Epithelial cell of esophagus (primary cell): ENCODE data around the gene KCNMA1.

Experiments used
- DNase-seq: peaks from one replicate; pipeline ENCODE4 v3.0.0; 2010; ENCODE audit warnings: low read depth
- H3K4me3 ChIP-seq: 2 replicates; pipeline ENCODE4 v1.5.1; 2011; ENCODE audit warnings: mild to moderate bottlenecking, low read length, control low read depth
- CTCF ChIP-seq: IDR thresholded peaks from 2 replicates; pipeline ENCODE4 v1.5.1; 2011; ENCODE audit warnings: low read depth, mild to moderate bottlenecking, low read length, control low read depth, inconsistent platforms; ENCODE audit not compliant: insufficient read depth; ENCODE audit errors: missing control alignments

The KCNMA1 gene

DNA sequence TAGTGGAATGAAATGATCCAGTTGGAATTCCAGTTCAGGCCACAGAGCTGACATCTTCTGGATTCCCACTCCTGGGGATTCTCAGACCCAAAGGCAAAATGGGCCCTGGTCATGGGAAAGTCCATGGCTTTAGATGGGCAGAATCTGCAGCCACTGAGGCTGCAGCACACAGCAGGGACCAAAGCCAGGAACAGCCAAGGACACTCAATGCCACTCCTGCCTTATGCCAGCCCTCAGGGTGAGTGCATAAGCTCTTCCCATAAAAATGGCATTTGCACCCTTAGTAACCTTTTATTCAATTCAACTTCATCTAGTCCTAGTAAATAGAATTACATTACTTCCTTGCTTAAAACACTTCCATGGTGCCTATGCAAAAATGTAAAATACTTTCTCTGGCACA is 274.4 kb downstream of the KCNMA1 start:
- no peak for TF ChIP-seq CTCF
- no peak overlapping the region for H3K4me3 ChIP-seq
- no peak for DNase-seq

DNA sequence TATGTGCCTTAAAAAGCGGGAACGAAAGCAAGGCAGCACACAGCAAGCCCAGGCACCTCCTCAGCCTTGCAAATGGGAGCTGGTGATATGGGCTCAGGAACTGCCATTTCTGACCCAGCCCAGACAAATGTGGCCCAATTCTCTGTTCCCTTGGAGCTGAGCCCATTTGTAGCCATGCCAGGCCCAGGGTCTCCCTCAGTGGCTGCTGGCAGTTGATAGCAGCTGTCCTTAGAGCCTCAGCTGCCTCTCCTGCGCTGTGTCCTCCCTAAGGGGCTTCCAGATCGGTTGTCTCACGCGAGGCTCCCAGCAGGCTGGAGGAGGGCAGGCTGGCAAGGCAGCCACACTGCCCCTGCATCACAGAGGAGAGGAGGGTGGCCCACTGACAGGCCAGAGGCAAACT is 275.8 kb downstream of the KCNMA1 start:
- H3K4me3 ChIP-seq, result no peak overlapping the region
- no peak for DNase-seq
- no peak for TF ChIP-seq CTCF

DNA sequence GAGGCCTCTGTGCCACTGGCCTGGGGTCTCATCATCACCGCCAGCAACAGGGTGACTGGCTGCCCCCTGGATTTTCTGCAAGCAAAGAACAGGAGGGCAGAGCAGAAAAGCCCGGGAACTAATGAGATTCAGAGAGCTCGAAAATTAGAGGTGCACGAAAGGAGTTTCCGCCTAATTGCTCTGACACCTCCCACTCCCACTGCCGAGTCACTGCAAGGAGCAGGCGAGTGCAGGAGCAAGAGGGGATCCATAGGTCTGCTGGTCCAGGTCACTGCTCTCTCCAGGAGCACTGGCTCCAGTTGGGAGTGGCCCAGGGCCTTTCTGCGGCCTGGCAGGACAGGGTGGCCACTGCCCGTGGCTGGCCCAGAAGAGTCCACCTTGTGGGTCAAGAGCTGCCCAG is 276.2 kb downstream of the KCNMA1 start:
- no peak for TF ChIP-seq CTCF

DNA sequence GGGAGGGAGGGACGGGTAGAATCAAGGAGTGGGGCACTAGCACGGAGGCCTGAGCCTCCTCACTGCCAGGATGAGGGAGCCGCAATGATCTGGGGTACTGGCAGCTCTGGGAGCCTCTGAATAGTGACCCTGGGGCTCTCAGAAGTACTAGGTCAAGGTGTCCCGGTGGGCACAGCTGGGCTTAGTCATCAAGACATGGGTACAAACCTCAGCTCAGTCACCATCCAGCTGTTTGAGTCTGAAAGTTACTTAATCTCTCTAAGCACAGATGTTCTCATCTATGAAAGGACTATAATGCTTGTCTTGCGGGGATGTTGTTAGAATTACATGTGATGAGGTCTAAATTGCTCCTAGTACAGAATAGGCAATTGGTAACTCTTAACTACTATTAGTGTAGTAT is 276.8 kb downstream of the KCNMA1 start:
- no peak for TF ChIP-seq CTCF
- no peak overlapping the region for H3K4me3 ChIP-seq
- no peak for DNase-seq

More for the DNA sequence above, 276.2 kb downstream of the KCNMA1 start:
- DNase-seq, result no peak
- H3K4me3 ChIP-seq, result no peak overlapping the region

DNA sequence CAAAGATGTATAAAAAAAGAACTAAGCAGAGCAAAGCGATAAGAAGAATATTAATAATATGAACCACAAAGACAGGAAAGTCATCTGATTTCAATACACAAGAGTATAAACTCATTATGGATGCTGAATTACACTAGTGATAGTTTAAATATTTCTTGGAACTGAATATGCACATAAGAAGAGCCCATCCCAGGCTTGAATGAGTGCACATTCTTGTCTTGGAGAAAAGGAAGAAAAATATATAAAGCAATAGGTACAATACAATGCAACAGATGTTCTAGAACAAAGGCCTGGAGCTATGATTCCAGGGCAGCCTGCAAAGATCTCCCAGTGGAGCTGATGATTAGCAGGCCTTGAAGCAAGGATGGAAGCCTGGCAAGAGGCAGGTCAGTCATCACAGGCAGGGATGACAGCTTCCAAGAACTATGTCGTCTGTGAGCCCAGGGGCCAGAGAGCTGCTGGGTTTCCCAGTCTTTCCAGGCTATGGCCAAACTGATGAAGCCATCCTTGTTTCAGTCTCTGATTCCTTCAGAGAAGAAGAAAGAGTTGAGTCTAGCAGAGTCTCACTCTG is 277.6 kb downstream of the KCNMA1 start:
- DNase-seq, result peak; percentile 57
- no peak for TF ChIP-seq CTCF
- H3K4me3 ChIP-seq, result no peak overlapping the region

- DNase-seq, result no peak
- no peak for TF ChIP-seq CTCF
- no peak overlapping the region for H3K4me3 ChIP-seq
Measured at GRCh38 chr10:77359287-77359691, 278.3 kb downstream of the KCNMA1 start.

DNA sequence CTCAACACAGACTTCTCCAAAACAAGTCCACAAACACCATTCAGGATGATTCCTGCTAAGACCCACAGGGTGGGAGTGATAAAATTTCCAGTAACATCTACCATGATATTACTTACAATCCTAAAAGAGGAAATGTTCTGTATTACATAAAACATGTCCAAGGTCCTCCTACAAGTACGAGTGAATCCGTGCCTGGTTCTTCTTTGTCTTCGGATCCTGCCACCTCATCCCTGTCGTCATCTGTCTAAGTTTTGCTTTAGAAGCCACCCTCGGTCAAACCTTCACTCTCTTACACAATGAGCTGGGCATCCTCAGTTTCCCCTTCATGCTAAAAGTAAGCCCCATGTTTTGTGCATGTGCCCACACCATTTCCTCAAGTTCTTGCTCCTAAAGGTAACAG is 279.0 kb downstream of the KCNMA1 start:
- DNase-seq, result no peak
- no peak overlapping the region for H3K4me3 ChIP-seq
- no peak for TF ChIP-seq CTCF
